Fibroblast of villous mesenchyme (primary cell): ENCODE data around the gene C12orf76. TPM values are rescaled to one million over a fixed set of nuclear protein-coding genes. Genes with fewer than 3 reads are reported as not detected.
A peak's percentile ranks its signal among the peaks of the same experiment; 100 is the strongest.

ENCODE experiments used
- DNase-seq: peaks from one replicate; pipeline ENCODE4 v3.0.0-alpha.2; 2010; ENCODE audit warnings: low read depth
- H3K4me3 ChIP-seq: 2 replicates; pipeline ENCODE4 v1.5.1; 2011; ENCODE audit warnings: low read depth, mild to moderate bottlenecking, low read length
- CTCF ChIP-seq: IDR thresholded peaks from 2 replicates; pipeline ENCODE4 v1.5.1; 2012; ENCODE audit warnings: low read depth, mild to moderate bottlenecking, low read length; ENCODE audit not compliant: insufficient read depth
- total RNA-seq: library from RNA; depleted of rRNA; stranded (reverse); fragments of >200 nt; gene quantifications from 2 replicates; pipeline ENCODE4 v1.2.3, GENCODE V29; 2012

The C12orf76 gene
- total RNA-seq, 1 donor = 9.5 TPM

DNA sequence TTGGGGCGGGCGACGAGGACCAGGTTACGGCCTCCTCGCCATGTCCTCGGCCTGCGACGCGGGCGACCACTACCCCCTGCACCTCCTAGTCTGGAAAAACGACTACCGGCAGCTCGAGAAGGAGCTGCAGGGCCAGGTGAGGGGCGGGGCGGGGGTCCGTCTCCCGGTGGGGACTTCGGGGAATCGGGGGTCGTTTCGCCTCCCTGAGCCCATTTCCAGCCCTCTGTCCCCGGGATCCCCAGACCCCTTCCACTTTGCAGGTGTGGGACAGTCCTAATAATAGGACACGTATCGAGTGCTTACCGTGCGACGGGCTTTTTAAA is 48.7 kb downstream of the C12orf76 start:
- H3K4me3 ChIP-seq = peak overlapping the region; percentile 84
- TF ChIP-seq CTCF = no peak
- DNase-seq = no peak

GRCh38 chr12:109998904-109999648 is 49.2 kb downstream of the C12orf76 start, which contains the start of gene ANKRD13A:
TSS of gene ANKRD13A (plus strand) at chr12:109999430. CDS start at chr12:109999689, 259 bp downstream.
- H3K4me3 ChIP-seq = peak within 1 kb of the TSS; percentile 84
- no peak for TF ChIP-seq CTCF
- peak; percentile 97 for DNase-seq

GRCh38 chr12:109998241-109998903 is 50.0 kb downstream of the C12orf76 start:
- DNase-seq = peak; percentile 78
- TF ChIP-seq CTCF = no peak
- peak overlapping the region; percentile 84 for H3K4me3 ChIP-seq

GRCh38 chr12:109997393-109997792 is 50.9 kb downstream of the C12orf76 start:
- H3K4me3 ChIP-seq = no peak overlapping the region
- no peak for DNase-seq
- no peak for TF ChIP-seq CTCF

- H3K4me3 ChIP-seq = peak overlapping the region; percentile 73
- no peak for TF ChIP-seq CTCF
- DNase-seq = no peak
These were observed 51.9 kb downstream of the C12orf76 start for GRCh38 chr12:109996483-109996853.

- no peak for TF ChIP-seq CTCF
- DNase-seq = peak; percentile 92
- peak within 1 kb of the TSS; percentile 73 for H3K4me3 ChIP-seq
These were observed 52.4 kb downstream of the C12orf76 start, which contains the start of gene GIT2 for GRCh38 chr12:109995686-109996482. TSS of gene GIT2 (minus strand) at chr12:109996368. CDS start at chr12:109996224, 144 bp downstream.
